NB4 (cell line): ENCODE results near the gene THSD4.

ENCODE experiments used
- MYC ChIP-seq: IDR thresholded peaks from 2 replicates; pipeline ENCODE4 v1.6.1; 2011; ENCODE audit warnings: low read depth, low read length
- POLR2A ChIP-seq: IDR thresholded peaks from 2 replicates; pipeline ENCODE4 v1.6.1; 2011; ENCODE audit warnings: mild to moderate bottlenecking; ENCODE audit not compliant: insufficient read length; ENCODE audit errors: extremely low read depth
- TF ChIP-seq, protein P1 (sequence below): IDR thresholded peaks from one replicate; pipeline ENCODE4 v1.5.1; 2012; ENCODE audit warnings: low read depth, low read length
- TF ChIP-seq, protein P2 (sequence below): IDR thresholded peaks from 2 replicates; pipeline ENCODE4 v1.6.1; 2011; ENCODE audit warnings: low read depth, low read length

DNA sequence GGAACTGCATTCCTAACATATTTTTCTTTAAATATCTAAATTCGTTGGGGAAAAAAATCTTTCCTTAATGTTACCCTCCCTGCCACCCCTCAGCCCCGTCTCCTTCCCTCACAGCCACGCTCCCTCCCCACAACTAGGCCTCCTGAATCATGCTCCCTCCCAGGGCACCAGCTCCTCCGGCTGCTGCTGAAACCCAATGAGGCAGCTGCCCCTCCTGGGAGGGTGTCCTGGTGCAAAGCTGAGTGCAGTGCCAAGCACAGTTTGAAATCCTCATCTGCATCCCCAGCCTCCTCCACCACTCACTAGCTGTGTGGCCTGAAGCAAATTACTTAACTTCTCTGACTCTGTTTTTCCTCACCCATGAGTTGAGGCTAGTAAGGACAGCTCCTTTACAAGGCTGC lies 692.4 kb downstream of the THSD4 start:
- TF ChIP-seq POLR2A = no peak
- TF ChIP-seq, protein P1, sequence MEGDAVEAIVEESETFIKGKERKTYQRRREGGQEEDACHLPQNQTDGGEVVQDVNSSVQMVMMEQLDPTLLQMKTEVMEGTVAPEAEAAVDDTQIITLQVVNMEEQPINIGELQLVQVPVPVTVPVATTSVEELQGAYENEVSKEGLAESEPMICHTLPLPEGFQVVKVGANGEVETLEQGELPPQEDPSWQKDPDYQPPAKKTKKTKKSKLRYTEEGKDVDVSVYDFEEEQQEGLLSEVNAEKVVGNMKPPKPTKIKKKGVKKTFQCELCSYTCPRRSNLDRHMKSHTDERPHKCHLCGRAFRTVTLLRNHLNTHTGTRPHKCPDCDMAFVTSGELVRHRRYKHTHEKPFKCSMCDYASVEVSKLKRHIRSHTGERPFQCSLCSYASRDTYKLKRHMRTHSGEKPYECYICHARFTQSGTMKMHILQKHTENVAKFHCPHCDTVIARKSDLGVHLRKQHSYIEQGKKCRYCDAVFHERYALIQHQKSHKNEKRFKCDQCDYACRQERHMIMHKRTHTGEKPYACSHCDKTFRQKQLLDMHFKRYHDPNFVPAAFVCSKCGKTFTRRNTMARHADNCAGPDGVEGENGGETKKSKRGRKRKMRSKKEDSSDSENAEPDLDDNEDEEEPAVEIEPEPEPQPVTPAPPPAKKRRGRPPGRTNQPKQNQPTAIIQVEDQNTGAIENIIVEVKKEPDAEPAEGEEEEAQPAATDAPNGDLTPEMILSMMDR = no peak
- TF ChIP-seq MYC = no peak
- TF ChIP-seq, protein P2, sequence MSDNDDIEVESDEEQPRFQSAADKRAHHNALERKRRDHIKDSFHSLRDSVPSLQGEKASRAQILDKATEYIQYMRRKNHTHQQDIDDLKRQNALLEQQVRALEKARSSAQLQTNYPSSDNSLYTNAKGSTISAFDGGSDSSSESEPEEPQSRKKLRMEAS = no peak
